Endothelial cell of umbilical vein (primary cell): Measurements from ENCODE around the gene PRDM12. TPM values are rescaled to one million over a fixed set of nuclear protein-coding genes. Genes with fewer than 3 reads are reported as not detected.

Experiments
- BruUV-seq: library from RNA; stranded (reverse); fragments of 400-500 nt; replicated peaks from 2 replicates; lab custom pipeline; 2021; lab: Mats Ljungman, UMichigan
- CTCF ChIA-PET: fragments of 300-600, 350-600 bp; sonication (Branson Sonifier 250); formaldehyde crosslinking; loops from one replicate; lab custom pipeline; 2021; ENCODE audit warnings: antibody characterized with exemption, inconsistent platforms; lab: Charles Lee
- POLR2A ChIA-PET: fragments of 300-600, 350-600 bp; sonication (Branson Sonifier 250); formaldehyde crosslinking; loops from one replicate; lab custom pipeline; 2021; ENCODE audit warnings: antibody characterized with exemption, inconsistent platforms; lab: Charles Lee
- DNase-seq: peaks from one replicate; pipeline ENCODE4 v3.0.0-alpha.2; 2011; ENCODE audit warnings: low read depth, low spot score
- FAIRE-seq: peaks from 2 replicates; lab custom pipeline; 2011; peaks lifted over from hg19 to GRCh38; lab: Jason Lieb, UNC
- H2AFZ ChIP-seq: 2 replicates; pipeline ENCODE4 v1.6.0; 2012; ENCODE audit warnings: low read depth, low read length, control low read depth, inconsistent platforms
- H3K27ac ChIP-seq: 2 replicates; pipeline ENCODE4 v1.5.1; 2011; ENCODE audit warnings: low read depth, mild to moderate bottlenecking, control low read depth, low read length, moderate library complexity; ENCODE audit not compliant: insufficient read depth
- H3K27me3 ChIP-seq, 2 experiments: 2 replicates each; pipeline versions ENCODE4 v1.6.0 to v1.6.1; 2011; ENCODE audit warnings: low read length in 2 of 2, mixed read lengths in 1 of 2; ENCODE audit not compliant: control insufficient read depth in 2 of 2, insufficient read depth in 2 of 2
- H3K36me3 ChIP-seq, 2 experiments: 2 replicates in 1 of 2; 3 replicates in 1 of 2; pipeline ENCODE4 v1.5.1; 2011; ENCODE audit warnings: low read length in 2 of 2, mild to moderate bottlenecking in 1 of 2, moderate library complexity in 1 of 2; ENCODE audit not compliant: control insufficient read depth in 2 of 2, insufficient read depth in 2 of 2; ENCODE audit errors: extremely low read depth in 1 of 2
- H3K4me1 ChIP-seq: 3 replicates; pipeline ENCODE4 v1.5.1; 2011; ENCODE audit warnings: mild to moderate bottlenecking, low read length; ENCODE audit not compliant: control insufficient read depth, insufficient read depth; ENCODE audit errors: extremely low read depth
- H3K4me2 ChIP-seq: 2 replicates; pipeline ENCODE4 v1.6.1; 2011; ENCODE audit warnings: low read length, control low read depth, mixed read lengths; ENCODE audit not compliant: insufficient read depth
- H3K4me3 ChIP-seq, 3 experiments: fragments of 200-600 bp in 1 of 3; sonication (generic), shearing (Covaris generic) in 1 of 3; replicated peaks in 1 of 3; 2 replicates each; pipeline ENCODE4 v1.5.1; 2011 to 2016; ENCODE audit warnings: control low read depth in 3 of 3, low read length in 3 of 3, mild to moderate bottlenecking in 2 of 3, inconsistent platforms in 1 of 3, low read depth in 1 of 3, moderate library complexity in 1 of 3; ENCODE audit not compliant: insufficient read depth in 1 of 3
- H3K79me2 ChIP-seq: 2 replicates; pipeline ENCODE4 v1.6.0; 2012; ENCODE audit warnings: low read length, inconsistent platforms; ENCODE audit not compliant: control insufficient read depth, insufficient read depth
- H3K9ac ChIP-seq: replicated peaks from 2 replicates; pipeline ENCODE3; 2011; ENCODE audit warnings: low read length, control low read depth; ENCODE audit not compliant: insufficient read depth; ENCODE audit errors: extremely low read depth
- H3K9me1 ChIP-seq: replicated peaks from 3 replicates; pipeline ENCODE4 v1.6.0; 2011; ENCODE audit warnings: mild to moderate bottlenecking, low read length; ENCODE audit not compliant: control insufficient read depth, insufficient read depth; ENCODE audit errors: extremely low read depth
- H3K9me3 ChIP-seq: replicated peaks from 2 replicates; pipeline ENCODE4 v1.5.1; 2012; ENCODE audit warnings: low read length, inconsistent platforms; ENCODE audit not compliant: control insufficient read depth, insufficient read depth
- H4K20me1 ChIP-seq: replicated peaks from 2 replicates; pipeline ENCODE3; 2011; ENCODE audit warnings: mild to moderate bottlenecking, low read length; ENCODE audit not compliant: control insufficient read depth, insufficient read depth; ENCODE audit errors: extremely low read depth
- CTCF ChIP-seq, 2 donors: IDR thresholded peaks; 1 replicate in 1 of 2; 2 replicates in 1 of 2; pipeline ENCODE4 v1.5.1; 2011; ENCODE audit warnings: low read length in 2 of 2, mild to moderate bottlenecking in 2 of 2, moderate library complexity in 2 of 2, control low read depth in 1 of 2, inconsistent platforms in 1 of 2, low read depth in 1 of 2; ENCODE audit not compliant: insufficient read depth in 1 of 2; ENCODE audit errors: extremely low read depth in 1 of 2
- EZH2 ChIP-seq: IDR thresholded peaks from 2 replicates; pipeline ENCODE4 v1.6.1; 2012; ENCODE audit warnings: borderline replicate concordance, low read depth, mild to moderate bottlenecking, moderate library complexity, low read length, inconsistent platforms; ENCODE audit not compliant: severe bottlenecking
- FOS ChIP-seq: IDR thresholded peaks from 2 replicates; pipeline ENCODE4 v1.6.1; 2011; ENCODE audit warnings: mild to moderate bottlenecking, low read length, moderate library complexity, borderline replicate concordance; ENCODE audit not compliant: insufficient read depth
- GATA2 ChIP-seq: IDR thresholded peaks from 2 replicates; pipeline ENCODE4 v1.7.0; 2011; ENCODE audit warnings: low read depth, mild to moderate bottlenecking, moderate library complexity, mixed read lengths, low read length; ENCODE audit not compliant: insufficient read length, insufficient read depth
- JUN ChIP-seq: IDR thresholded peaks from 2 replicates; pipeline ENCODE4 v1.6.1; 2011; ENCODE audit warnings: borderline replicate concordance, low read depth; ENCODE audit not compliant: insufficient read length, insufficient read depth
- MAX ChIP-seq: IDR thresholded peaks from 2 replicates; pipeline ENCODE4 v1.6.1; 2011; ENCODE audit not compliant: insufficient read depth, insufficient read length
- MYC ChIP-seq: IDR thresholded peaks from one replicate; pipeline ENCODE4 v1.6.1; 2011; ENCODE audit warnings: mild to moderate bottlenecking, low read depth, low read length
- POLR2A ChIP-seq: IDR thresholded peaks from 2 replicates; pipeline ENCODE4 v1.6.1; 2012; ENCODE audit warnings: low read depth, mild to moderate bottlenecking, control low read depth, low read length
- POLR2AphosphoS5 ChIP-seq: IDR thresholded peaks from 2 replicates; pipeline ENCODE4 v1.6.1; 2012; ENCODE audit warnings: low read depth, mild to moderate bottlenecking, control low read depth, low read length, moderate library complexity; ENCODE audit not compliant: insufficient read depth
- dilution Hi-C: fragments of 300-500 bp; cut with MboI; formaldehyde crosslinking; loops from one replicate; pipeline ENCODE4 v1.15.0; 2019; ENCODE audit warnings: low sequenced_read_pairs; ENCODE audit not compliant: extremely low pct_ligation_motif_present
- intact Hi-C: fragments of 100-400 bp; cut with micrococcal nuclease; formaldehyde crosslinking; loops from one replicate; pipeline ENCODE4 v1.10.0; 2022
- polyA plus RNA-seq, 4 experiments: library from polyadenylated mRNA; depleted of rRNA in 3 of 4; stranded (reverse) in 3 of 4; unstranded in 1 of 4; fragments of >200 nt; gene quantifications; 2 replicates each; pipeline versions ENCODE4 v1.2.1 to v1.2.3, GENCODE V29; 2011 to 2012; ENCODE audit warnings: missing spikeins in 1 of 4
- total RNA-seq: library from RNA; stranded (reverse); gene quantifications from 2 replicates; pipeline ENCODE4 v1.2.3, GENCODE V29; 2021

The PRDM12 gene
- total and polyA plus RNA-seq, 2 donors (not counting 3 experiments of a cell fraction or from before 2014, with no cell fraction given): not detected

DNA sequence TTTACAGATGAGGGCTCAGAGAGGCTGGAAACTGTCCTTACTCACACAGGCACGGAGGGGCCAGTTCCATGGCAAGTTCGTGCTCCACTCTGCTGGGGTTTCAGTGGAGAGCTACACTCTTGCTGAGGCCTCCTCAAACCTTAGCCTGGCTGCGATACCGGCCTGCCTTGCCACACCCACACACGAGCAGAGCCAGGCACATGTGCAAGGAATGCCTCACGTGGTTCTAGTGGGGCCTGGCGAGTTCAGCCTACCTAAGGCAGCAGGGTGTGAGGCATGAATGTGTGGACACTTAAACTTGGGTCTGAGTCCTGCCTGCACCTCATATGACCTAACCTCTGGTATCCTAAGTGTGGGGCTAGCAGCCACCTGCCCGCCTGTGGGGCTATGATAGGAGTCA is 21.5 kb upstream of the PRDM12 start:
- ChIA-PET POLR2A (no interaction called here), CTCF (no interaction called here)
- H3K9me3 ChIP-seq: no peaks in the 10 kb centered on the region
- no peaks in the 10 kb centered on the region for H3K4me1 ChIP-seq
- FAIRE-seq: no peak
- dilution Hi-C loops: no loop called here
- no peak overlapping the region for H2AFZ ChIP-seq
- no peaks in the 10 kb centered on the region for H4K20me1 ChIP-seq
- no peak overlapping the region for H3K4me3 ChIP-seq
- no TSS peak for BruUV-seq
- no peak overlapping the region for H3K4me2 ChIP-seq
- H3K79me2 ChIP-seq: no peaks in the 10 kb centered on the region
- no peaks in the 10 kb centered on the region for H3K27me3 ChIP-seq
- H3K27ac ChIP-seq: no peak overlapping the region
- H3K9me1 ChIP-seq: no peaks in the 10 kb centered on the region
- TF ChIP-seq MAX (no peak), CTCF (IDR thresholded peaks at IDR 0.05; ENCODE audit: extremely low read depth in 1 of 2, insufficient read depth in 1 of 2, low read depth in 1 of 2, low read length in 2 of 2) (no peak), JUN (no peak), MYC (no peak), FOS (no peak), GATA2 (no peak), POLR2A (no peak), EZH2 (no peak), POLR2AphosphoS5 (no peak)
- peaks cover 0 to 6% of the 10 kb centered on the region in 2 experiments for H3K36me3 ChIP-seq
- DNase-seq: no peak
- intact Hi-C loops: no loop called here
- no peak overlapping the region for H3K9ac ChIP-seq
